Hematopoietic multipotent progenitor cell treated with erythropoietin and hydrocortisone succinate and interleukin-3 and kit ligand, for 4 days (in vitro differentiated cells): ENCODE data around the gene CCL16.
"Not testable (repeated sequence)": the region's sequence is repeated elsewhere in the genome, so short reads cannot be mapped to it uniquely, and the experiment has no call there.

Source experiments
- DNase-seq: peaks from one replicate; pipeline ENCODE4 v3.0.0-alpha.2; 2015

The CCL16 gene

DNA sequence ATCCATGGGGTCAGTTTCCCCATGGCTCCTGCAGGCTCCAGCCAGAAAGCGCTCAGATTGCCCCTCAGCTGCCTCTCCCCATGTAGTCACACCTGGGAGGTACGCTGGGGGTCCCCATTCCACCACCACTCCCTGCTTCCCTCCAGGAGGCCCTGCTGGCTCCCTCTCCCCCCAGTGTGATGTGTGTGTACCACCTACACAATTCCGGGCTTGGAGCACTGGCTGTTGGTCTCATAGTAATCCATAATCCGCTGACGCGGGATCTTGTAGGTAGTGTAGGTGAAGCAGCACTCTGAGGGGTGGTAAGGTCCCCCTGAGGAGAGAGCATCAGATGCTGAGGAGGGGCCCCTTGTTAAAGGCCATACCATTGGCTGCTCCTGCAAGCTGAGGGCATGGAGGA, 2.8 kb upstream of the CCL16 start:
- DNase-seq = no peak

DNA sequence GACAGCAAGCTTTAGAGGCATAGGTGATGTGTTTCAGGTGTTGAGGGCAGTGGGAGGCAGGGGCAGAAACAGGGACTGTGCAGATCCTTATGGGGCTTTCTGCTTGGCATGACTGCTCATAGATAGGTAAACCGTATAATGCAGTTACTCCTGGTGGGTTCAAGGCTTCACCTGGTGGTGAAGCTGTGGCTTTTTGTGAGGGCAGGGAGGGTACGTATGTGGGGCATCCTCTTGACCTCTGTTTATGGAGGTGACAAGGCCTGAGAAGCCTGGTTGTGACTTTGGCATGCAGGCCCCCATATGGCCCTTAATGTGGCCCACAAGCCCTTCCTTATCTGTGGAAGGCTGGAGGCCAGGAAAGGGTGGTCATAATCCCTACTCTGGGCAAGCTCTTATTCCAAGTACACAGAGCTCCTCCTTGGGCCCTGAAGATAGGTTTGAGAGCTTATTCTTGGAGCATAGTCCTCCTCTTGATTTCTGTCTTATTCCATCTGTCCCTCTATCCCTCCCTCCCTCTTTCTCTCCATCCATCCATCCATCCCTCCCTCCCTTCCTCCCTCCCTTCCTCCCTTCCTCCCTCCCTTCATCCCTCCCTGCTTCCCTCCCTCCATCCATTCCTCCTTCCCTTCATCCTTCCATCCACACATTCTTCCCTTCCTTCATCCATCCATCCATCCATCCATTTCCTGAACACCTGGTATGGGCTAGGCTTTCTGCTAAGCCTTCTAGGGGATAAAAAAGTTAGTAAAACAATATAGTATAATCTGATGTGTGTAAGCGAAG, 1.3 kb upstream of the CCL16 start:
- DNase-seq = no peak

DNA sequence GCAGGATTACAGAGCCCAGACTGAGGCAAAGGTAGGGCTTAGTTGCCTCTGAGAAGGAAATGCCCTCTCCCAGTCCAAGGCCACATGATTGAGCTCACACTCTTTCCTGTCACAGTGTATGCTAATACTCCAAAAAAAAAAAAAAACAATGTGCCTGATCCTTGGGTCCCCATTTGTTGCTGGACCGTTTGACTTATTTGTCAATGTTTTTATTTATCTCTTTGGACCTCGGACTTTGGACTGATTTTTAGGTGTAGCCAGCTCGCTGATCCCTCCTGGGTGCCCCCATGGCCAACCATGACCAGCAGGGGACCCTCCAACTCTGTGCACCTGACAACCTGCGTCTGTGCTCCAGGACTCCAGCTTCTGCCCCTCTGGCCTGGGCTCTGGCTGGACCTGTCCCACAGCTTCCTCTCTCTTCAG, 622 bp upstream of the CCL16 start:
- peak; percentile 60 for DNase-seq

DNA sequence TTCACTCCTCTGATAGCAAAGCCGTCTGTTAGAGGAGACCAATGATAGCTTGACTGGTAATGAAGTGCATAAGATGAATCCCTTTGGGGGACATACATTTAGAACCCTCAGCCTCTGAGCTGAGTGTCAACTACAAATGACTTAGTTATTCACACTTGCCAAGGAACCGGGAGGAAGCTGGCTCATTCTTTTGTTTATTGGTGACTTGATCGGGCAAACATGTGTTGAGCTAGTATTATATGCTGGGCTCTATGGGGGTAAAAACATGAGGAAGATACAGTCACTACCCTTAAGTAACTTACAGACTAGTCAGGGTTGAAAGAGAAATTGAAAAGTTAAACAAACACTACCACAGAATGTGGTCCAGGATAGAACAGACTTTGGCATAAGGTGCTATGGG, 3.0 kb downstream of the CCL16 start:
- DNase-seq = no peak

GRCh38 chr17:35977509-35977908, 3.8 kb downstream of the CCL16 start:
- no peak for DNase-seq

DNA sequence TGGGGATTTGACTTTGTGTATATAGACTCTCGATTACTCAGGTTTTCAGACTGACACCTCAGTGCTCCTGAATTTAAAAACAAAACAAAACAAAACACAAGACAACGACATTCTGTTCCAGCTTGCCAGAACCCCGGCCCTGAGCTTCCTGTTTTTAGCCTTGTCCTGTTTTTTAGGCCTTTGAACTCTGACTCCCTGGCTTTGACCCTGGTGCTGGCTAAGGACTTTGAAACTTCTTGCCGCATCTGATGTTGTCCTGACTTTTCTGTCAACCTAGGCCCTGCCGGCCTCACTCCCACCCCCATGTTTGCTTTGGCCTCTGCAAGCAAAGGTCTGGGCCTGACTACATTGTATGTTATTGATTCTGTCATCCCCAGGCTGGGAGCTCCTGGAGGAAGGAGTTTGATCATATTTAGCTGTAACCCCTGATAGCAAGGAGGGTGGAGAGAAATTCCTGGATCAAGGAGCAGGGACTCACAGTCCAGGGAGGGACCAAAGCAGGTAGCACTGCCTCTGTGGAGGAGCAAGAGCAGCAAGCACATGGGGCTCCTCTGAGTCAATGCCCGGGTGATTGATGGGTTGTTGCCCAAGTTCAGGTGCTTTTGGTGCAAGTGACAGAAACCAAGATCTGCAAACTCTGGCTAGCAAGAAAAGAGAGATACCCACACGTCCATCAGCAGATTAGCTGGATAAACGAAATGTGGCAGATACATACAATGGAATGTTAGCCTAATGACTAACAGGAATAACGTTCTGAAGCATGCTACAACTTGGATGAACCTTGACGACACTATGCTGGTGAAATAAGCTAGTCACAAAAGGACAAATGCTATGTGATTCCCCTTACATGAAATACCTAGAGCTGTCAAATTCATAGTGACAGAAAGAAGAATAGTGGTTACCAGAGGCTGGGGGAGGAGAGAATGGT, 7.7 kb downstream of the CCL16 start:
- DNase-seq = no peak

GRCh38 chr17:35972945-35973332, 8.4 kb downstream of the CCL16 start:
- DNase-seq = no peak

DNA sequence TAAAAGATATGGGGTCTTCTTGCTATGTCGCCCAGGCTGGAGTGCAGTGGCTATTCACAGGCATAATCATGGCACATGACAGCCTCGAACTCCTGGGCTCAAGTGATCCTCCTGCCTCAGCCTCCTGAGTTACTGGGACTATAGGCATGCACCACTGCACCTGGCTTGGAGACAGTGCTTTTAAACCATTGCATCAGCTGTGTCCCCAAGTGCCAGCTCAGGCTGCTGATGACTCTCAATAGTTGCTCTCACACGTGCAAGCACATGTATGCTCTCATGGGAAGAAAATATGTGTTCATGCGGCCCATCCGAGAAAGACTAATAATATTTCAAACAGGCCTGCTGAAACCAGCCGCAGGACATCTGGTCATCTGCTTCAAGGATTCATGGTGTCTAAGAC, 8.8 kb downstream of the CCL16 start:
- no peak for DNase-seq

DNA sequence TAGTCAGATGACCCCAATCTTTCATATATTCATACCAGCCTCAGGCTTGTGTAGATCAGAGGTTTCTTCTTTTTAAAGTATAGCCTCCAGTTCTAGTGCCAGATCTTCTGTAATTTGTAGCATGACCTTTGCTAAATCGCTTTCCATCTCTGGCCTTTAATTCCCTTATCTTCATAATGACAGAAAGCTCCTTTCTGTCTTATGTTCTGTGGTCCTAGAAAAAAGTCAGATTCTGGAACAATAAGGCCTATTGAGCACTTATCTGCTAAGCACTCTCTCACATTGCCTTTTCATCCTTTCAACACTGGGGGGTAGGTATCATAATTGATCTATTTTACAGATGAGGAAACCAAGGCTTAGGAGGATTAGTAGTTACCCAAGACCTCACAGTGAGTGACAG, 9.2 kb downstream of the CCL16 start:
- no peak for DNase-seq

- peak; percentile 93 for DNase-seq
Observed at GRCh38 chr17:35969558-35970380, 11.5 kb downstream of the CCL16 start.

- no peak for DNase-seq
Observed at GRCh38 chr17:35968520-35969054, 12.7 kb downstream of the CCL16 start.

DNA sequence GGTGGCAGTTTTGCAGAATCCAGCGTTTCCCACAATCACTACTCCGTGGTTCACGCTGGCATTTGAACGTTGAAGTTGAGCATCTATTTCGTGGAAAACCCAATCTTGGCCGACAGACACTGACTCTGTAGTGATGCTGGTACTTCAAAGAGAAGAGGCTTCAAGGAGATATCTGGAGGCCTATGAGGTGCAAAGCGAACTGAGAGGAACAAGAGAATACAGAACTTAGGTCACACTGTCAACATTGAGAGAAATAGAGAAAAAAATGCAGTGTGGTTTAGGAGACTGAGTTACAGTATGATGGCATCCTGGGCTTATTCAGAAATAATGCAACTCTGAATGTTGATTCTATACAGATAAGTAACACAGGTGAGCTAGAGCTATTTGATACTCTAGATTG, 16.0 kb downstream of the CCL16 start:
- DNase-seq = no peak

GRCh38 chr17:35963663-35964062, 17.6 kb downstream of the CCL16 start:
- no peak for DNase-seq

DNA sequence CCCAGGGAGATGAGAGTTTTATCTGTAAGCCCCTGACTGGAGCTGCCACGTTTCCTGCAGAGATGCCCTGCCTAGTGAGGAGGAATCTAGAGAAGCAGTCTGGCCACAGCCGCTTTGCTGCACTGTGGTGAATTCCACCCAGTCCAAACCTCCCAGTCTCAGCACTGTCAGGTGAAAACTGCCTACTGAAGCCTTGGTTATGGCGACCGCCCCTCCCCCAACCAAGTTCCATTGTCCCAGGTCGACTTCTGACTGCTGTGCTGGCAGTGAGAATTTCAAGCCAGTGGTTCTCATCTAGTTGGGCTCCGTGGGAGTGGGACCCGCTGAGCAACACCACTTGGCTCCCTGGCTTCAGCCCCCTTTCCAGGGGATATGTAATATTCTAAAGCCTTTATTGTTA, 27.6 kb downstream of the CCL16 start:
- DNase-seq = no peak

GRCh38 chr17:35949401-35949800, 31.9 kb downstream of the CCL16 start:
- DNase-seq = peak; percentile 87

DNA sequence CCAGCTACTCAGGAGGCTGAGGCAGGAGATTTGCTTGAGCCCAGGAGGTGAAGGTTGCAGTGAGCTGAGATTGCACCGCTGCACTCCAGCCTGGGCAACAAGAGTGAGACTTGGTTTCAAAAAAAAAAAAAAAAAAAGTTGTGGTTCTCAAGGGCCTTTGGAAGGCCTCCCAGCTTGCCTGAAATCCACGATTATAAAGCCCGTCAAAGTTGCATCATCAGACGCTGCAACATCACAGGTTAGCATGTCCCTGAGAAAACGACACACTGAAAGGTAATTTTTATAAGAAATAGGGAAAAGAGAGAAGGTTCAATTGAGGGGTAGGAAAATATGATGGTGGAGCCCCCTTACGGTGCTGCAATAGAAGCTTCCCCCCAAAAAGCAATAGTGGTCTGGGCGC, 33.2 kb downstream of the CCL16 start:
- no peak for DNase-seq

DNA sequence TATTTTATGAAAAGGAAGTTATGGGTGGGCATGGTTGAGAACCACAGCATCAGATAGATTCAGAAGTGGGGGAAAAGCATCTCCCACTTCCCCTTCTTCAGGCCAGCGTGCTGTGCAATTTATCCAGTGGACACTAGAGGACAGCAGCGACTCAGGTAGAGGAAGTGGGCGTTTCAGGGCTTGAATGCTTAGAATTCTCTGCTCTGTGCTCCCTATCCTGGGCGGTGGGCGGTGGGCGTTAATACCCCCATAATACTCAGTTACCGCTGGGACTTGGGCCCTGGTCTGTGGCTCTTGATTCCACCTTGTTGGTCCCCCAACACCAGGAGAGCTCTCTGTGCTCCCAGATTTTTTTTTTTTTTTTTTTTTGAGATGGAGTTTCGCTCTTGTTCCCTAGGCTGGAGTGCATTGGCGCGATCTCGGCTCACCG, 34.1 kb downstream of the CCL16 start:
- DNase-seq = peak; percentile 92

GRCh38 chr17:35944151-35944550, 37.1 kb downstream of the CCL16 start:
- DNase-seq = no peak

DNA sequence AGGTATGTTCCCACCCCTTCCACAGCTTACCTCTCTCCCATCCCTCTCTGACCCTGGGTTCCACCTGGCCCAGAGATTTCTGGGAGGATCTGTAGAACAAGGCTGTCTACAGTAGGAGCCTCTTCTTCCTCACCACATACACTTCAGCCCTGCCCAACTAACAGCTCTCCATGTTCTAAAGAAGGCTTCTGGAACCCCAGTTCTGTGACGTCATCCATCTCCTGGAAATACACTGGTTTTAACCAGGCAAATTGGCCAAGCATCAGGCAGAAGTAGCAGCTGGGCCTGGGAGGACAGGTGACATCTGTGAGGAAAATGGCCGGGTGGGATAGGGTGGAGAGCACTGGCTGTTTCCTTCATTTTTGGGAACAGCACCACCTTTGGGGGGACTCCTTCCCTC, 37.8 kb downstream of the CCL16 start, which contains the start of gene LYZL6:
LYZL6 (minus strand) TSS at position 177 of the 400 bp plus-strand sequence. CDS start 4,357 bp downstream, outside the sequence.
- no peak for DNase-seq

DNA sequence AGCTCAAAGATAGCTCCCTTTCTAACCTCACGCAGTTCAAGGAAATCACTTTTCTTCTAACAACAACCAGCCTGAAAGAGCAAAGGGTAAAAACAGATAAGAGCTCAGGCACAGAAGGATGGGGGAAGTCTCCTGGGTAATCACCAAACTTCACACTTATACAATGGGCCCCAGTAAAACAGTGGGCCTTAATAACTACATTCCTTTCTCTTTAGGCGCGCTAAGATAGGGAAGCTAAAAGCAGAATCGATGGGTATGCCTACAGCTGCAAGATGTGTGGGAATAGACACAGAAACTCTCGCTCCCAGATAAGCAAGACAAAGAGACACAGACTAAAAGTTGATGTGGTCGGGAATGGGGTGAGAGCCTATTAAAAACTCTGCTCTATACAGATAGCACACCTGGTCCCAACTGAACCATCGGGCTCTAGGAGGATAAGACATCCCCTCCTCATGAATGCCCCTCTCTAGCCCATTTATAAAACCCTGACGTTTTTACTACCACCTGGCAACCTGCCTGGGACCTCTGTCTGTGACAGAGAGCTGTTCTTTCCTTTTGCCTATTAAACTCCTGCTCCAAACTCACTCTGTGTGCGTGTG, 38.6 kb downstream of the CCL16 start:
- peak; percentile 78 for DNase-seq

GRCh38 chr17:35938492-35938891, 42.8 kb downstream of the CCL16 start:
- not testable (repeated sequence) for DNase-seq

GRCh38 chr17:35936063-35936462, 45.2 kb downstream of the CCL16 start:
- no peak for DNase-seq
